Stimulated activated naive B cell treated with anti-CD40 and anti-IgM and Interleukin-4, amounts not matched to agents 10 μg/mL and 1 μg/mL and 100 μg/mL, for 72 hours (primary cell): Measurements from ENCODE around the gene PTPMT1.

Experiments
- ATAC-seq, 2 donors: fragments of 150-1000 bp; cut with Tn5 transposase; replicated peaks; 2 replicates each; pipeline ENCODE4 v1.10.0; 2021; ENCODE audit warnings: moderate library complexity in 1 of 2
- DNase-seq: peaks from one replicate; pipeline ENCODE4 v3.0.0; 2021
- H3K27ac Mint-ChIP-seq: one replicate; pipeline ENCODE4 v1.8.0; 2022; ENCODE audit warnings: mild to moderate bottlenecking, mixed read lengths
- H3K27me3 Mint-ChIP-seq, 2 donors: one replicate each; pipeline ENCODE4 v1.8.0; 2022; ENCODE audit warnings: mixed read lengths in 2 of 2
- H3K36me3 Mint-ChIP-seq, 2 donors: one replicate each; pipeline ENCODE4 v1.8.0; 2022; ENCODE audit warnings: mixed read lengths in 2 of 2, mild to moderate bottlenecking in 1 of 2
- H3K4me1 Mint-ChIP-seq, 2 donors: one replicate each; pipeline ENCODE4 v1.8.0; 2022; ENCODE audit warnings: mixed read lengths in 2 of 2, mild to moderate bottlenecking in 1 of 2
- H3K4me3 Mint-ChIP-seq, 2 donors: one replicate each; pipeline ENCODE4 v1.8.0; 2022; ENCODE audit warnings: mild to moderate bottlenecking in 2 of 2, mixed read lengths in 2 of 2, moderate library complexity in 1 of 2
- H3K9me3 Mint-ChIP-seq, 2 donors: one replicate each; pipeline ENCODE4 v1.8.0; 2022; ENCODE audit warnings: mixed read lengths in 2 of 2, mild to moderate bottlenecking in 1 of 2

The PTPMT1 gene

DNA sequence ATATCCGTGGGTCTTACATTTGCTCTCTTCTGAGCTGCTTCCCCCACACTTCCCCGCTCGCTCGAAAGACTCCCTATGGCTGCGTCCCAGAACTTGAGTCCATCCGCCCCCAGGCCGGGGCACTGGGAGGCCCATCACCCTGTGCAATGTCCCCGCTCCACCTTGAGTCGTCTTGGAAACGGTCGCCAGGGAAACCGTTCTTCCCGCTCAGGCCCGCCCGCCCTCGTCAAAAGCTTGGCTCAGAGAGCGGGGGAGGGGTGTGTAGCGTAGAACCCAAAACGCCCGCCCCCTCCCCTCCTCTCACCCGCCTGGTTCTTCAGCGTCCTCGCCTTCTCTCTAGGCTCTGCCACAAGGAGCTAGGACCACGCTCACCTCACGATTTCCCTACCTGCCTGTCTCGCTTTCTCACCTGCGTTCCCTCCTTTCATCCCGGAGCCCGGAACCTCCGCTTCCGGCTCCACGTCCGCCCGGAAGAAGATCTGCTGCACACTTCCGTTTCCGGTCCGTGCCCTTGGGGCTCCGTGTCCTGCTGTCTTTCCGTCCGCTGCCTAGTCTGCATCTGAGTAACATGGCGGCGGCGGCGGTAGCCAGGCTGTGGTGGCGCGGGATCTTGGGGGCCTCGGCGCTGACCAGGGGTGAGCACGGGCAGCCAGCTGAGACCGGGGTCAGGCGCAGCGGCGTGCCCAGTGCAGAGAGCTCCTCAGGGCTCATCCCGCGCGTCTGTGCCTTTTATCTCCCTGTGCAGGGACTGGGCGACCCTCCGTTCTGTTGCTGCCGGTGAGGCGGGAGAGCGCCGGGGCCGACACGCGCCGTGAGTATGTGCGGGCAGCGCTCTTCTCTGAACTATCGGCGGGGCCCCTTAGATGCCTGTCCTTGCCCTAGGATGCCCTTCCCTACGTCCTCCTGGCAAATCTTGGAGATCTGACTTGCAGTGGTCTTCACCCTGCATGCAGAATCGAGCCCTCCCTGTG, 13.4 kb downstream of the PTPMT1 start, which contains the start of the genes KBTBD4 and NDUFS3:
Gene KBTBD4 (minus strand): TSS at position 447 of the 971 bp plus-strand sequence. CDS start 19 bp downstream, at position 428.
Gene NDUFS3 (plus strand): TSS at position 551 of the 971 bp plus-strand sequence. CDS start 18 bp downstream, at position 569.
- Mint-ChIP-seq H3K27ac (peak within 1 kb of the TSS; percentile 98), H3K4me1 (peaks cover 20 to 32% of the 10 kb centered on the region in 2 donors), H3K27me3 (no peaks in the 10 kb centered on the region), H3K4me3 (peak within 1 kb of the TSS; percentile 91 to 98), H3K36me3 (peaks cover 27 to 44% of the 10 kb centered on the region in 2 donors), H3K9me3 (no peaks in the 10 kb centered on the region)
- DNase-seq (peak; percentile 80), ATAC-seq (peak; percentile 94 to 97)

DNA sequence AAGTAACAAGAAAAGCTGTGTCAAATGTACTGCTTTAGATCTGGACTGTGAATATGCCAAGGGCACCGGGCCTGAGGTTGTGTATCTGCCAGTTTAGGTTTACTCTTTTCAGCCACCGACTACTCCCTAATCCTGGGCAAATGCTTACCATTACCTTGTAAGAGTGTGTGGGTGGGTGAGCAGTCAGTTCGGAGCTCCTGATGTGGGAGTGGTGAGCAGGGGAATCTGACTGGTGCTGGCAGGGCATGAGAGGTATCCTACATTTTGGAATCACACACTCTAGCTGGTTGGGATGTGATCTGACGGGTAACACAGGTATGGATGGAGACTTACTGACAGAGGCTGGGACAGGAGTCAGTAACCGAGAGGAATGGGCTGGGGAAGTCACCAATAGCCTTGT, 18.4 kb downstream of the PTPMT1 start:
- ATAC-seq, result no peak
- H3K4me3 Mint-ChIP-seq, result no peak overlapping the region
- peaks cover 33 to 38% of the 10 kb centered on the region in 2 donors for H3K36me3 Mint-ChIP-seq
- no peaks in the 10 kb centered on the region for H3K27me3 Mint-ChIP-seq
- no peaks in the 10 kb centered on the region for H3K9me3 Mint-ChIP-seq
- DNase-seq, result no peak
- no peak overlapping the region for H3K27ac Mint-ChIP-seq
- peaks cover 12 to 18% of the 10 kb centered on the region in 2 donors for H3K4me1 Mint-ChIP-seq

DNA sequence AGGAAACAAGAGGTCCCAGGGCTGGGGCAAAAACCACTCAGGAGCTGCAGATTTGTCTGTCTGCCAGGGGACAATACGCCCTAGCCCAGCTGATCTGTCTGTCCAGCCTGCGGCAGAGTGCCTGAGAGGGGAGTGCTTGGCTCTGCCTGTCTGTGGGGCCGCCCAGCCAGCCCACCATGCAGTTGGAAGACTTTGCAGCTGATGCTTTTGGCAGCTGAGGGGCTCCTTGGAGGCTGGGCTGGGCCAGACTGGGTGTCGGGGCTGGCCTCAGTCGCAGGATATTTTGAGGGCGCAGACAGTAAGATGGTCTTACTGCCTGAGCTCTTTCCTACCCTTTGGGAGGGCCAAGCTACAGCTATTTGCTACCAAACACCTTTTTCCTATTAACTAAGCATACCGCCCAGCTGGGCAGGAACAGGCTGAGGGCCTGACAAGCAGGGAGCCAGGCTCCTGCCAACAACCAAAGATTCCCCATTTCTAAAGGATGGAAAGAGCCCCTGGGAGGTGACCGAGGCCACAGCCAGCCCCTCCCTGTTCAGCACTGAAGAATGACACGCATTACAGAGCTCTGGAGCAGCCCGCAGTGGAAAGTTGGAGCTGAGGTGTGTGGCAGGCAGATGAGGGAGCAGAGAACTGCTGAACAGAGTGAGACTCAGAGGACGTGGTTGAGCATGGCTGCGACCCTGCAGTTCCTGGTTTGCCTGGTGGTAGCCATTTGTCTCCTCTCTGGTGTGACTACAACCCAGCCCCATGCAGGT, 20.9 kb downstream of the PTPMT1 start, which contains the start of gene FAM180B:
Gene FAM180B (plus strand): TSS at position 581 of the 758 bp plus-strand sequence. CDS start 91 bp downstream, at position 672.
- Mint-ChIP-seq H3K27ac (peak within 1 kb of the TSS; percentile 75), H3K4me1 (peaks cover 6 to 9% of the 10 kb centered on the region in 2 donors), H3K9me3 (no peaks in the 10 kb centered on the region)

DNA sequence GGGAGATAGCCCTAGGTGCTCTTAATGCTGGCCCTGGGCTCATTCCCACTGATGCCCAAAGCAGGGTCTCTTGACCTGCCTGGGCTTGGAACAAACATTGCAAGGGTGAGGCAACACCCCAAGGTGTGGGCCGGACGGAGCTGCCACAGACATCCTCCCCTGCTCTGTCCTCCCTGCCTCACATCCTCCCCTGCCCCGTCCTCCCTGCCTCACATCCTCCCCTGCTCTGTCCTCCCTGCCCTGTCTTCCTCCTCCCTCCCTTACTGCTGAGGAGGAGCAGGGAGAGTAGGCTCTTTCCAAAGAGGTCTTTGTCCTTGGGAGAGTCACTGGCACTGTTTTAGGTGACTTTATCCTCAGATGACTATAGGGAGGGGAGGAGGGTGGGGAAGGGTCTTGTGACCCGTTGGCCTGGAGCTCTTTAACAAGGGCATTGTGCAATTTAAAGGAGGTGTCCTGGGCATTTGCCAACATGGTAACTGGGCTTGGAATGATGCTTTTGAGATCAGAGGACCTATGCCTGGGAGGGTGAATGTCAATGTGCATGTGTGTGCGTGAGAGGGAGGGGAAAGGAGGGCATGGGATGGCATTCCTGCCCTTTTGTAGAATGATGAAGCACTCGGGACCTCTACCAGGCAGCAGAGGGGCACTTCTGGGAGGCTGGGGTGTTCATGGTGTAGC, 21.8 kb downstream of the PTPMT1 start:
- Mint-ChIP-seq H3K27ac (no peak overlapping the region), H3K4me3 (no peak overlapping the region), H3K36me3 (peaks cover 27 to 31% of the 10 kb centered on the region in 2 donors), H3K9me3 (no peaks in the 10 kb centered on the region), H3K27me3 (peaks cover 5 to 12% of the 10 kb centered on the region in 2 donors), H3K4me1 (peaks cover 9 to 18% of the 10 kb centered on the region in 2 donors)
- ATAC-seq, result peak in 1 of 2 donors; percentile 5
- no peak for DNase-seq

More for the DNA sequence above, 20.9 kb downstream of the PTPMT1 start, which contains the start of gene FAM180B:
- ATAC-seq, result no peak
- H3K4me3 Mint-ChIP-seq, result no peak within 1 kb of the TSS
- H3K36me3 Mint-ChIP-seq, result peaks cover 32 to 37% of the 10 kb centered on the region in 2 donors
- no peak for DNase-seq
- H3K27me3 Mint-ChIP-seq, result peaks cover 0 to 3% of the 10 kb centered on the region in 2 donors

DNA sequence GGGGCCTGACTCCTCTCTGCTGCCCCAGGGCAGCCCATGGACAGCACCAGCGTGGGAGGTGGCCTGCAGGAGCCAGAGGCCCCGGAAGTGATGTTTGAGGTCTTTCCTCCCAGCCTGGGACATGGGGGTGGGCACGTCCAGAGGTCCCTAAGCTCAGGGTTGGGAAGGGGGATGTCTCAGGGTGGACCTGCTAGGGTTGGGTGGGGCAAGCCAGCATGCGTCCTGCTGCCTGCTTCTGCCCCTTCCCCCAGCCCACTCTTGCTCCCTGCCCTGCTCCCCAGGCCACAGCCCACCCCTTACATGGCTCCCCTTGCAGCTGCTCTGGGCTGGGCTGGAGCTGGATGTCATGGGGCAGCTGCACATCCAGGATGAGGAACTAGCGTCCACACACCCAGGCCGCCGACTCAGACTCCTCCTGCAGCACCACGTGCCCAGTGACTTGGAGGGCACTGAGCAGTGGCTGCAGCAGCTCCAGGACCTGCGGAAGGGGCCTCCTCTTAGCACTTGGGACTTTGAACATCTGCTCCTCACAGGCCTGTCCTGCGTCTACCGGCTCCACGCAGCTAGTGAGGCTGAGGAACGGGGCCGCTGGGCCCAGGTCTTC, 22.4 kb downstream of the PTPMT1 start:
- DNase-seq (no peak), ATAC-seq (peak; percentile 13 to 45)
- Mint-ChIP-seq H3K27ac (no peak overlapping the region), H3K27me3 (peaks cover 10 to 17% of the 10 kb centered on the region in 2 donors), H3K9me3 (no peaks in the 10 kb centered on the region), H3K4me3 (no peak overlapping the region), H3K36me3 (peaks cover 25 to 27% of the 10 kb centered on the region in 2 donors), H3K4me1 (peaks cover 12 to 19% of the 10 kb centered on the region in 2 donors)

DNA sequence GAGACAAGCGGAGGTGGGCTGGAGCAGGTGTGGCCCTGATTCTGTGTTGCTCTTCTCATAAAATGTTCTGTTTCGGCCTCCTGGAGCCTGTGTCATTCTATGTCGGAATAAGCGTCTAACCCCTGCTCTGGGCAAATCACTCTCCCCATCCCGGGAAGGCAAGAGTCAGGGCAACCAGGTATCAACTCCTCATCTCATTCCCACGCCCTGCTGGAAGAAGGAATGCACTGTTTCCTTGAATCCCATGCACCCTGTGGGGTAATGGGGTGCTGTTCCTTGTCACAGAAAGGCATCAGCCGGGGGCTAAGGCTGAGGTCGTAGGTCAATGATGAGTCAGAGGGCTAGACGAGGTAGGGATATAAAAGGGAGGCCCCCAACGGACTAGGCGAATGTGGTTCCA, 23.7 kb downstream of the PTPMT1 start:
- peaks cover 18 to 23% of the 10 kb centered on the region in 2 donors for H3K36me3 Mint-ChIP-seq
- H3K27me3 Mint-ChIP-seq, result peaks cover 21 to 30% of the 10 kb centered on the region in 2 donors
- ATAC-seq (no peak), DNase-seq (no peak)
- no peak overlapping the region for H3K4me3 Mint-ChIP-seq
- no peaks in the 10 kb centered on the region for H3K9me3 Mint-ChIP-seq
- no peak overlapping the region for H3K27ac Mint-ChIP-seq
- peaks cover 12 to 30% of the 10 kb centered on the region in 2 donors for H3K4me1 Mint-ChIP-seq

DNA sequence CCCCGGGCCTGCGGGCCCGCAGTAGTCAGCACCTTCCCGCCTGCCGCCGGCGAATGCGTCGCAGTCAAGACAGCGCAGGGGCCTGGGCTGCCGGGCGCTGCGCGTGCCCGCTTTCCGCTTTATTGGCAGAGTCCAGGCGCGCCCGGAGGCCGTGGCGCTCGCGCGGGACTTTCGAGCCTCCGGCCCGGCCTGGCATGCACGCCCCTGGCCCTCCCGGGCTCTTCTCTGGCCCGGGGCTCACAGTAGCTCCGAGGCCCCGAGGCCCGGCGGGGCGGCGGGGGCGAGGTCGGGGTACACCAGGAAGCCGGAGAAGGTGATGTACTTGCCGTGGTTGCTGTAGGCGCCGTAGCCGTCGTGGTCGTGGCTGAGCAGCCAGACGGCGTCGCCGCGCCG, 24.2 kb downstream of the PTPMT1 start:
- H3K9me3 Mint-ChIP-seq, result no peaks in the 10 kb centered on the region
- DNase-seq (no peak), ATAC-seq (no peak)
- H3K4me1 Mint-ChIP-seq, result peaks cover 12 to 30% of the 10 kb centered on the region in 2 donors
- no peak overlapping the region for H3K4me3 Mint-ChIP-seq
- peaks cover 13 to 18% of the 10 kb centered on the region in 2 donors for H3K36me3 Mint-ChIP-seq
- peaks cover 25 to 34% of the 10 kb centered on the region in 2 donors for H3K27me3 Mint-ChIP-seq
- no peak overlapping the region for H3K27ac Mint-ChIP-seq

DNA sequence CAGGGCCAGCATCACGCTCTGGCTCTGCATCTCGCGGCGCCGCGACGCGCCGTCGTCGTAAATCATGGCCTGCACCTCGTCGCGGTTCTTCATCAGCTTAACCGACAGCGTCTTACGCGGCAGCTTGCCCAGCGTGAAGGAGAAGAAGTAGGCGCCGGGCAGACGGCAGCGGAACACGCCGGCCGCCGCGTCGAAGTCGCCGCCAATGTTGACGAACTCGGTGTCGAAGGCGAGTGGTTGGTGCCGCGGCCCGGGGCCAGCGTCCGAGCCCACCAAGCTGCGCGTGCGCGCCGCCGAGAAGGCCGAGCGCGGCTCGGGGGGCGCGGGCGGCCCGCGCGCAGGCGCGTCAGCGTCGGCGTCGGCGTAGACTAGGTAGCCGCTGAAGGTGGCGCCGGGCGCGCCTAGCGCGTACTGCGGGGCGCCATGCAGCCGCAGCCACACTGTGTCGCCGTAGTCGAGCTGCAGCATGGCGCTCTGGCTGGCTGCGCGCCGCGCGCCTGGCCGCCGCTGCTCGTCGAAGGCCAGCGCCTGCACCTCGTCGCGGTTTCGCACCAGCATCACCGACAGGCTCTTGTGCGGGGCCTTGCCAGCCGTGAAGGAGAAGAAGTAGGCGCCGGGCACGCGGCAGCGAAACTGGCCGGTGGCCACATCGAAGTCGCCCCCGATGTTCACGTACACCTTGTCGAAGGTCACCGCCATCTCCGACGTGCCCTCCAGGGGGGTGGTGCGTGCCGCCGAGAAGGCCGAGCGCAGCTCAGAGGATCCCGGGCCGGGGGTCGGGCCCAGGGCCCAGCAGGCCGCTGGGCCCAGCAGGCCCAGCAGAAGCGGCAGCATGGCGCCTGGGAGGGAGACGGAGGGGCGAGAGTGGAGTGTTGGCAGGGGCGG, 24.8 kb downstream of the PTPMT1 start:
- no peak overlapping the region for H3K4me3 Mint-ChIP-seq
- no peak for DNase-seq

DNA sequence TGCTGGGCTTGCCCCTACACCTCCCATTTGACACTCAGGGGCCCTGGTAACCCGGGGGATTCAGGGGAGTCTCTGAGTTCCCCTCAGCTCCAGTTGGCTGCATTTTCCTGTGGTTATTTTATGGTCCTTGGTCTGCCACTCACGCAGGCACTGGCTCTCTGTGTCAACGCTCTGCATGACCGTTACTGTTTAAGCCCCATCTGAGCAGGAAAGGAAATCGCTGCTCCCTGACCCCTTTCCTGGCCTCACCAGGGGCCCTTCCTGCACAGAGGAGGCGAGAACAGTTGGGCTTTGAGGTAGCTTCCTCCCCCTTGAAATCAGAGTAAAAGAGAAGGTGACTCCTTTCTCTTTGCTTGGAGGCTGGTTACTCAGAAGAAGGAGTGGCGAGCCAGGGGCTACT, 26.4 kb downstream of the PTPMT1 start:
- H3K4me3 Mint-ChIP-seq, result no peak overlapping the region
- H3K27me3 Mint-ChIP-seq, result peaks cover 36 to 50% of the 10 kb centered on the region in 2 donors
- peaks cover 12 to 30% of the 10 kb centered on the region in 2 donors for H3K4me1 Mint-ChIP-seq
- H3K36me3 Mint-ChIP-seq, result peaks cover 0 to 3% of the 10 kb centered on the region in 2 donors
- H3K27ac Mint-ChIP-seq, result peak overlapping the region; percentile 9
- ATAC-seq, result peak; percentile 43 to 52
- no peak for DNase-seq
- no peaks in the 10 kb centered on the region for H3K9me3 Mint-ChIP-seq

More for the DNA sequence above, 24.8 kb downstream of the PTPMT1 start:
- Mint-ChIP-seq H3K27ac (no peak overlapping the region), H3K9me3 (no peaks in the 10 kb centered on the region), H3K4me1 (peaks cover 12 to 30% of the 10 kb centered on the region in 2 donors), H3K27me3 (peaks cover 28 to 41% of the 10 kb centered on the region in 2 donors), H3K36me3 (peaks cover 7 to 12% of the 10 kb centered on the region in 2 donors)
- ATAC-seq, result no peak

DNA sequence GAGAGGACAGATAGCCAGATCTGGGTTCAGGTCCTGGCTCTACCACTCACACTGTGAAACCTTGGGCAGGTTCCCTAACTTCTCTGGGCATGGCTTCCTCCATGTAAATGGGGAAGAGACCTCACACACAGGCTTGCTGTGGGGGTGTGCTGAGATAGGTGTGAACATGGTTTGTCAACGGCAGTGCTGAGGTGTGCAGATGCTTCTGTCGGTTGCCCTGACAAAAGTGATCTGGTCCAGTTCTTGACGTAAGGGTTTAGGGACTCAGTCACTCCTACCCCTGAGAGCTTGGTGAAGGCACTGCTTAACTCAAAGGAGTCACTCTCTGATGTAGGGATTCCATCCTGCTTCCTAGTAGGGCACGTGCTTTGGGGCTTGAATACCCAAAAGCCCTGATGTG, 26.9 kb downstream of the PTPMT1 start:
- peaks cover 0 to 3% of the 10 kb centered on the region in 2 donors for H3K36me3 Mint-ChIP-seq
- no peak overlapping the region for H3K4me3 Mint-ChIP-seq
- ATAC-seq (peak; percentile 35 to 39), DNase-seq (no peak)
- no peaks in the 10 kb centered on the region for H3K9me3 Mint-ChIP-seq
- H3K4me1 Mint-ChIP-seq, result peaks cover 12 to 30% of the 10 kb centered on the region in 2 donors
- H3K27me3 Mint-ChIP-seq, result peaks cover 36 to 50% of the 10 kb centered on the region in 2 donors
- H3K27ac Mint-ChIP-seq, result no peak overlapping the region

DNA sequence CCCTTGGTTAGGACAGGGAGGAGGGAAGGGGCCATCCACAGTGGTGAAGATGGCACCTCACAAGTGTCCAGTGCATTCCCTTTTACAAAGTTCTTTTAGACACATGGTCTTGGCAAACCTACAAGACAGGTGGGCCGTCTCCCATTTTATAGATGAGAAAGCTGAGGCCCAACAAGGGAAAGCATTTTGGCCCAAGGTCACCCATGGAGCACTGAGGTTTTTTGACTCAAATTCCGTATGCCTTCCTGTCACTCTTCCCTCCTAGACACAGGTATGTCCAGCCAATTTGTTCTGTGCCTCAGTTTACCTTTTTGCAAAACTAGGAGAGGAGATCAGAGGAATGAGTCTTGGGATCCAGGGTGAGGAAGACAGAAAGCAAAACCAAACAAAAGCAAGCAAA, 27.6 kb downstream of the PTPMT1 start:
- Mint-ChIP-seq H3K36me3 (peaks cover 0 to 3% of the 10 kb centered on the region in 2 donors), H3K27ac (no peak overlapping the region), H3K9me3 (no peaks in the 10 kb centered on the region), H3K4me1 (peaks cover 11 to 26% of the 10 kb centered on the region in 2 donors), H3K4me3 (no peak overlapping the region), H3K27me3 (peaks cover 36 to 50% of the 10 kb centered on the region in 2 donors)
- ATAC-seq (no peak), DNase-seq (no peak)

DNA sequence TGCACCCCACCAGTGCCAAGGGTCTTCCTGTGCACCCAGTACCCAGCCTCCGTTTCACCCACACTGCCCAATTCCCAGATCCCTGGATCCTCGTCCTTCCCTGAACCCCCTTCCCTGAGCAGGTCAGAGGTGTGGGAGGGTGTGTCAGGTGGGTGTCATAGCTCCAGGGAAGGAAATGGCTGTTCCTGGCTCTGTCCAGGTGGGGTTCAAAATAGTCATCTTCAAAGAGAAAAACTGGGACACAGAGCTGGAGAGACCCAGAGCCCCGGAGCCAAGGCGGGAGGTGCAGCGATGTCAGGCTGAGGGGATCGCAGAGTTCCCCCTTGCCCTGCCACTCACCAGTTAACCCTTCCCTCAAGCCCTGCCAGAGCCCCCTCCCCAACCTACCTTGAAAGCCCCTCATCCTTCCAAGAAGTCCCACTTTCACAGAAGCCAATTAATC, 28.1 kb downstream of the PTPMT1 start:
- Mint-ChIP-seq H3K27me3 (peaks cover 36 to 50% of the 10 kb centered on the region in 2 donors), H3K36me3 (peaks cover 0 to under 1% of the 10 kb centered on the region in 2 donors), H3K4me1 (peaks cover 11 to 22% of the 10 kb centered on the region in 2 donors), H3K4me3 (peak overlapping the region; percentile 48 to 62), H3K27ac (no peak overlapping the region), H3K9me3 (no peaks in the 10 kb centered on the region)
- no peak for DNase-seq
- ATAC-seq, result no peak
